K562 treated with DMSO at 1 percent for 12 hours (cell line): ENCODE measurements around the gene C1orf216. TPM values are rescaled to one million over a fixed set of nuclear protein-coding genes. Genes with fewer than 3 reads are reported as not detected.

Experiments used
- total RNA-seq: library from RNA; unstranded; fragments of 300-600 nt; gene quantifications from 2 replicates; pipeline ENCODE4 v1.2.3, GENCODE V29; 2022; ENCODE audit not compliant: insufficient read depth

The C1orf216 gene
- 14.8 and 24.8 TPM in 2 replicates for total RNA-seq

GRCh38 chr1:35718492-35719336, at the start of gene C1orf216:
TSS of gene C1orf216 (minus strand) at chr1:35718884. CDS start at chr1:35716321, 2,563 bp downstream.

Other genes starting within 250 kb of the C1orf216 start
- 30.4 and 71.9 TPM in 2 replicates for gene KIAA0319L, start 161.5 kb downstream of the C1orf216 start, total RNA-seq
- 18.5 and 35.0 TPM in 2 replicates for gene NCDN, start 161.1 kb downstream of the C1orf216 start, total RNA-seq
- gene TFAP2E, start 145.6 kb downstream of the C1orf216 start, total RNA-seq, result 0.38 and 0.77 TPM in 2 replicates
- 76.4 and 105 TPM in 2 replicates for gene PSMB2, start 77.4 kb downstream of the C1orf216 start, total RNA-seq
- gene CLSPN, start 51.1 kb upstream of the C1orf216 start, total RNA-seq, result 25.7 and 53.4 TPM in 2 replicates
- gene AGO4, start 89.1 kb upstream of the C1orf216 start, total RNA-seq, result 3.1 and 11.2 TPM in 2 replicates
- gene AGO1, start 164.3 kb upstream of the C1orf216 start, total RNA-seq, result 3.3 and 16.7 TPM in 2 replicates
- 3.0 and 9.6 TPM in 2 replicates for gene AGO3, start 212.2 kb upstream of the C1orf216 start, total RNA-seq